ENCODE data around the gene BCAS3.

DNA sequence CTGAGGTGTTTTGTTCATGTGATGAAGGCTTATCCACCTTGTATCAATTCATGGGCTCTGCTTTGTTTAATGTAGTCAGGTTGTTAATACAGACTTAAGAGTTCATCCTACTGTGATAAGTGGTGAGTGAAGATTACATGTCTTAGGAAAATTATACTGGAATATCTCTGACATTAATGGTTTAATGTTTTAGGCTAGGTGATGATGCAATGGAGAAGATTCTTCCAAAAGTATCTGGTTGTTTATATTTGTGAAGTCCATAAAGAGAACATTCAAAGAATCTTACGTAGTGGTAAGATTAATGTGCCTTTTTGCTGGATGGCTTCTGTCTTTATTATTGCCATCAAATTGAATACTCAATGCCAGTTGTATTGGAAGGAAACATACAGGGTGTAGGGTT lies 236.4 kb downstream of the BCAS3 start:
- TF ChIP-seq, protein P1, sequence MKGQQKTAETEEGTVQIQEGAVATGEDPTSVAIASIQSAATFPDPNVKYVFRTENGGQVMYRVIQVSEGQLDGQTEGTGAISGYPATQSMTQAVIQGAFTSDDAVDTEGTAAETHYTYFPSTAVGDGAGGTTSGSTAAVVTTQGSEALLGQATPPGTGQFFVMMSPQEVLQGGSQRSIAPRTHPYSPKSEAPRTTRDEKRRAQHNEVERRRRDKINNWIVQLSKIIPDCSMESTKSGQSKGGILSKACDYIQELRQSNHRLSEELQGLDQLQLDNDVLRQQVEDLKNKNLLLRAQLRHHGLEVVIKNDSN (IDR thresholded peaks at IDR 0.05): no peak
- TF ChIP-seq TCF12 (IDR thresholded peaks at IDR 0.05; ENCODE audit: low read depth): no peak
- no peak for TF ChIP-seq CEBPB (IDR thresholded peaks at IDR 0.05)
- TF ChIP-seq, protein P2, sequence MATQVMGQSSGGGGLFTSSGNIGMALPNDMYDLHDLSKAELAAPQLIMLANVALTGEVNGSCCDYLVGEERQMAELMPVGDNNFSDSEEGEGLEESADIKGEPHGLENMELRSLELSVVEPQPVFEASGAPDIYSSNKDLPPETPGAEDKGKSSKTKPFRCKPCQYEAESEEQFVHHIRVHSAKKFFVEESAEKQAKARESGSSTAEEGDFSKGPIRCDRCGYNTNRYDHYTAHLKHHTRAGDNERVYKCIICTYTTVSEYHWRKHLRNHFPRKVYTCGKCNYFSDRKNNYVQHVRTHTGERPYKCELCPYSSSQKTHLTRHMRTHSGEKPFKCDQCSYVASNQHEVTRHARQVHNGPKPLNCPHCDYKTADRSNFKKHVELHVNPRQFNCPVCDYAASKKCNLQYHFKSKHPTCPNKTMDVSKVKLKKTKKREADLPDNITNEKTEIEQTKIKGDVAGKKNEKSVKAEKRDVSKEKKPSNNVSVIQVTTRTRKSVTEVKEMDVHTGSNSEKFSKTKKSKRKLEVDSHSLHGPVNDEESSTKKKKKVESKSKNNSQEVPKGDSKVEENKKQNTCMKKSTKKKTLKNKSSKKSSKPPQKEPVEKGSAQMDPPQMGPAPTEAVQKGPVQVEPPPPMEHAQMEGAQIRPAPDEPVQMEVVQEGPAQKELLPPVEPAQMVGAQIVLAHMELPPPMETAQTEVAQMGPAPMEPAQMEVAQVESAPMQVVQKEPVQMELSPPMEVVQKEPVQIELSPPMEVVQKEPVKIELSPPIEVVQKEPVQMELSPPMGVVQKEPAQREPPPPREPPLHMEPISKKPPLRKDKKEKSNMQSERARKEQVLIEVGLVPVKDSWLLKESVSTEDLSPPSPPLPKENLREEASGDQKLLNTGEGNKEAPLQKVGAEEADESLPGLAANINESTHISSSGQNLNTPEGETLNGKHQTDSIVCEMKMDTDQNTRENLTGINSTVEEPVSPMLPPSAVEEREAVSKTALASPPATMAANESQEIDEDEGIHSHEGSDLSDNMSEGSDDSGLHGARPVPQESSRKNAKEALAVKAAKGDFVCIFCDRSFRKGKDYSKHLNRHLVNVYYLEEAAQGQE (IDR thresholded peaks at IDR 0.05; ENCODE audit: low read depth): no peak

All from Ishikawa (cell line).